Body of pancreas (tissue), 4 donors: ENCODE results near the gene HSPA12B.

Experiments used
- POLR2A ChIP-seq, 3 donors: fragments of 450-650 bp; IDR thresholded peaks; one replicate each; pipeline ENCODE4 v1.6.1; 2016; ENCODE audit warnings: antibody characterized with exemption in 3 of 3, mild to moderate bottlenecking in 2 of 3
- TF ChIP-seq, protein P1 (sequence below), 7 experiments: fragments of 450-650 bp in 4 of 7; fragments of 200-600 bp in 3 of 7; sonication (generic) in 3 of 7; IDR thresholded peaks; one replicate each; pipeline ENCODE4 v1.5.1; 2016 to 2019; ENCODE audit warnings: antibody characterized with exemption in 7 of 7

- TF ChIP-seq, protein P1, sequence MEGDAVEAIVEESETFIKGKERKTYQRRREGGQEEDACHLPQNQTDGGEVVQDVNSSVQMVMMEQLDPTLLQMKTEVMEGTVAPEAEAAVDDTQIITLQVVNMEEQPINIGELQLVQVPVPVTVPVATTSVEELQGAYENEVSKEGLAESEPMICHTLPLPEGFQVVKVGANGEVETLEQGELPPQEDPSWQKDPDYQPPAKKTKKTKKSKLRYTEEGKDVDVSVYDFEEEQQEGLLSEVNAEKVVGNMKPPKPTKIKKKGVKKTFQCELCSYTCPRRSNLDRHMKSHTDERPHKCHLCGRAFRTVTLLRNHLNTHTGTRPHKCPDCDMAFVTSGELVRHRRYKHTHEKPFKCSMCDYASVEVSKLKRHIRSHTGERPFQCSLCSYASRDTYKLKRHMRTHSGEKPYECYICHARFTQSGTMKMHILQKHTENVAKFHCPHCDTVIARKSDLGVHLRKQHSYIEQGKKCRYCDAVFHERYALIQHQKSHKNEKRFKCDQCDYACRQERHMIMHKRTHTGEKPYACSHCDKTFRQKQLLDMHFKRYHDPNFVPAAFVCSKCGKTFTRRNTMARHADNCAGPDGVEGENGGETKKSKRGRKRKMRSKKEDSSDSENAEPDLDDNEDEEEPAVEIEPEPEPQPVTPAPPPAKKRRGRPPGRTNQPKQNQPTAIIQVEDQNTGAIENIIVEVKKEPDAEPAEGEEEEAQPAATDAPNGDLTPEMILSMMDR (IDR thresholded peaks at IDR 0.05) = no peak
- no peak for TF ChIP-seq POLR2A (IDR thresholded peaks at IDR 0.05)
Observed at GRCh38 chr20:3787324-3788014, 55.0 kb downstream of the HSPA12B start.
